ENCODE data around the gene AP1S1.

DNA sequence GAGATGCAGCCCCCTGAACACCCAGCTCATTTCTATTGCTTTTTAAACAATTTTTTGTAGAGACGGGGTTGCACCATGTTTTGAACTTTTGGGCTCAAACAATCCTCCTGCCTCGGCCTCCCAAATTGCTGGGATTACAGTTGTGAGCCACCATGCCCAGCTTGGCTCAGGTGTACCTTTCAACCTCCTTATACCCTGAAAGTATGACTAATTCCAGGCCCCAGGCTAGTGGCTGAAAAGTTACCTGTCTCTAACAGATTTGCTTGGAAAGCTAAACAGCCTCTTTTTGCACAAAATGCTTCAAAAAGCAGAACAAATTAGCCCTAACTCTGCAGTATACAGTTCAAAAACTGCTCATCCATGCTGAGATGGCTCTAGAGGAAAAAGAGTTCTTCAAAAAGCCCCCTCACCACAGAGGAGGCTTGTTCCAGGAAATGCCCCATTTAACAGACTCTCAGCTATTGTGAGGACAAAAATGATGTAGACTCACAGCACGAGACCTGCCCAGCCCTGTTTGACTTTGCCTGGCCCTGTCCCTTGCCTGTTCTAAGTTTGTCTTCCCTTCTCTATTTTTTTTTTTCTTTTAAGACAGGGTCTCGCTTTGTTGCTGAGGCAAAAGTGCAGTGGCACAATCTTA, 13.4 kb upstream of the AP1S1 start:
- TF ChIP-seq, protein P1, sequence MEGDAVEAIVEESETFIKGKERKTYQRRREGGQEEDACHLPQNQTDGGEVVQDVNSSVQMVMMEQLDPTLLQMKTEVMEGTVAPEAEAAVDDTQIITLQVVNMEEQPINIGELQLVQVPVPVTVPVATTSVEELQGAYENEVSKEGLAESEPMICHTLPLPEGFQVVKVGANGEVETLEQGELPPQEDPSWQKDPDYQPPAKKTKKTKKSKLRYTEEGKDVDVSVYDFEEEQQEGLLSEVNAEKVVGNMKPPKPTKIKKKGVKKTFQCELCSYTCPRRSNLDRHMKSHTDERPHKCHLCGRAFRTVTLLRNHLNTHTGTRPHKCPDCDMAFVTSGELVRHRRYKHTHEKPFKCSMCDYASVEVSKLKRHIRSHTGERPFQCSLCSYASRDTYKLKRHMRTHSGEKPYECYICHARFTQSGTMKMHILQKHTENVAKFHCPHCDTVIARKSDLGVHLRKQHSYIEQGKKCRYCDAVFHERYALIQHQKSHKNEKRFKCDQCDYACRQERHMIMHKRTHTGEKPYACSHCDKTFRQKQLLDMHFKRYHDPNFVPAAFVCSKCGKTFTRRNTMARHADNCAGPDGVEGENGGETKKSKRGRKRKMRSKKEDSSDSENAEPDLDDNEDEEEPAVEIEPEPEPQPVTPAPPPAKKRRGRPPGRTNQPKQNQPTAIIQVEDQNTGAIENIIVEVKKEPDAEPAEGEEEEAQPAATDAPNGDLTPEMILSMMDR (IDR thresholded peaks at IDR 0.05; ENCODE audit: low read length): no peak
- no peak for TF ChIP-seq EZH2 (IDR thresholded peaks at IDR 0.05; ENCODE audit: borderline replicate concordance, low read length)

All from OCI-LY1 (cell line).